Activated CD4-positive, CD25-positive, alpha-beta regulatory T cell treated with anti-CD3 and anti-CD28 coated beads, Interleukin-2, amount 50 U/mL, for 24 hours (primary cell): ENCODE results near the gene TEAD2.
"Not testable (repeated sequence)": the region's sequence is repeated elsewhere in the genome, so short reads cannot be mapped to it uniquely, and the experiment has no call there.

Source experiments
- ATAC-seq, 2 donors: fragments of 150-1000 bp; cut with Tn5 transposase; one replicate each; pipeline ENCODE4 v1.10.0; 2021; ENCODE audit warnings: mild to moderate bottlenecking in 1 of 2, moderate library complexity in 1 of 2

The TEAD2 gene

DNA sequence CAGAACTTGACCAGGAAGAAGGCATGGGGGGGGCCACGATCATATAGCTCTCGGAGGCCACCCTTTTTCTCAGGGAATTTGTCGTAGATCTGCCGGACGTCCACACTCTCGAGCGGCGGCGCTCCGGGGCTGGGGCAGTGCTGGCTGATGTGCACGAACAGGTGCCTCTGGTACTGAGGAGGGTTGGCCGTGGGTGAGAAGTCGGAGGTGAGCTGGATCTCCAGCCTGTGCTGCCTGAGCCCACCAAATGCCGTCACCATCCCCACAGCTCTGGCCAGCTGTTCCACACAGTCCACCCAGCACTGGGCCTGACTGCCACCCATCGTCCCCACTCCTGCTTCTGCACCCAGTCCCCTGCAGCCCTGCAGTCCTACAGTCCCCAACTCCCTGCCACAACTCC lies 15.0 kb downstream of the TEAD2 start:
- no peak for ATAC-seq

DNA sequence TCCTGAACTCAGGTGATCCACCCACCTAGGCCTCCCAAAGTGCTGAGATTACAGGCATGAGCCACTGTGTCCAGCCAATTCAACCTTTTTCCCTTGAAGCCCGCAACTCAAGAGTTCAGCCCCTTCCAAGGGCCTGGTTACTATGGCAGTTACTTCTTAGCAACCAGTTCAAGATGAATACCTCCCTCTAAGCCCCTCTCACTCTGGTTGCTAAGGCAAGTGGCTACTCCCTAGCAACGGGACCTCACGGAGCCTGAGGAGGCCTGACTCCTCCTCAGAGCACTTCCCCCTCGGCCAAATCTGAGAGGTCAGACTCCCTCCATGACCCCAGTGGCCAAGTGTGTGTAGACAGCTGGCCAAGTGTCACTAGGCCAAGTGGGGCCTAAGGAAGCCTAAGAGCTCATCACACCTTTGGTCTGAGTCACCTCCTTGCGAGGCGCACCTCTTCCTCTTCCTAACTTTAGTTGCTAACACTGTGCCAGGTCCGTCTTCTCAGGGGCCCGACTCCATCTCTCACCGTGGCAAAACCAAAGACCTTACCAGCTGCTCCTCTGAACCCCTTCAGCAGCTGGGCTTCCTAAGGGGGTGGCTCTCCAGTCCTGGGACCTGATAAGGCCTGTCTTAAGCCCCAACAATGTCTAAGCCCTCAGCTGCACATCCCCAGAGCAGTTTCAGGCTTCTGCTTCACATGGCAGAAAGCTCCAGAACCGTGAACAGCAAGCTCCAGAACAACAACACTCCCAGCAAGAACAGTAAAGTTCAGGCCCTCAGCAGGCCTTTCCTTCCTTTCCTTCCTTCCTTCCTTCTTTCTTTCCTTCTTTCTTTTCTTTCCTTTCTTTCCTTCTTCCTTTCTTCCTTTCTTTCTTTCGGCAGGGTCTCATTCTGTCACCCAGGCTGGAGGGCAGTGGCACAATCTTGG lies 17.5 kb downstream of the TEAD2 start:
- ATAC-seq, result no peak

DNA sequence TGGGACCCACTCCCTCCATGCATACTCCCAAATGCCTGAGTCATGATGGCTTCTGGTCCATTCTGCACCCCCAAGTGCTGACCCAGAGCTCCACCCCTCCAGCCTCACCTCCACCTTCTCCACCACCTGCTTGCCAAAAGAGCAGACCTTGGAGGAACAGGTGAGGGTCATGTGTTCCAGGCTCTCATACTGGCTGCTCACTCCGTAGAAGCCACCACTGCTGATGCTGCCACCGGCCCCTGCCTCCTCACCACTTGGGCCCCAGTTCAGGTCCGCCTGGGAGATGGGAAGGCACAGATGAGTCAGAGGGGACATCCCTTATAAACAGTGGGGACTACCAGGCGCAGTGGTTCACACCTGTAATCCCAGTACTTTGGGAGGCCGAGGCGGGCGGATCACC lies 19.1 kb downstream of the TEAD2 start:
- ATAC-seq, result no peak

DNA sequence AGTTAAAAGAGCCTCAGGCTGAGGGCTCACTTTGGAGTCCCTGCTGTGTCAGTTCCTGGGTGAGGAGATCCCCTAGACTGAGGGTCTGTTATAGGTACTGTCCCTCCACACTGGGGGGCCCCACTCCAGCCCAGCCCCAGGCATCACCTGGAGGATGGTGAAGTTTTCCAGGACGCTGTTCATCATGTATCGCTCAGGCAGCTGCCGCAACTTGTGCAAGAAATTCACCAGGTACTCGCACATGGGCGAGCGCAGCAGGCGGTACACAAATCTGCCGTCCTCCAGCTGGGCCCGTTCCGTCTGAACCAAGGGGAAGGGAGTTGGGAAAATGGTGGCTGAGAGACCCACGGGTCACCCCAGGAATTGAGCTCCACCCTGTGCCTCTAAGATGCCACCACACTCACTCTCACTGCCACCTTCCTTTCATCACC lies 19.9 kb downstream of the TEAD2 start:
- no peak for ATAC-seq

DNA sequence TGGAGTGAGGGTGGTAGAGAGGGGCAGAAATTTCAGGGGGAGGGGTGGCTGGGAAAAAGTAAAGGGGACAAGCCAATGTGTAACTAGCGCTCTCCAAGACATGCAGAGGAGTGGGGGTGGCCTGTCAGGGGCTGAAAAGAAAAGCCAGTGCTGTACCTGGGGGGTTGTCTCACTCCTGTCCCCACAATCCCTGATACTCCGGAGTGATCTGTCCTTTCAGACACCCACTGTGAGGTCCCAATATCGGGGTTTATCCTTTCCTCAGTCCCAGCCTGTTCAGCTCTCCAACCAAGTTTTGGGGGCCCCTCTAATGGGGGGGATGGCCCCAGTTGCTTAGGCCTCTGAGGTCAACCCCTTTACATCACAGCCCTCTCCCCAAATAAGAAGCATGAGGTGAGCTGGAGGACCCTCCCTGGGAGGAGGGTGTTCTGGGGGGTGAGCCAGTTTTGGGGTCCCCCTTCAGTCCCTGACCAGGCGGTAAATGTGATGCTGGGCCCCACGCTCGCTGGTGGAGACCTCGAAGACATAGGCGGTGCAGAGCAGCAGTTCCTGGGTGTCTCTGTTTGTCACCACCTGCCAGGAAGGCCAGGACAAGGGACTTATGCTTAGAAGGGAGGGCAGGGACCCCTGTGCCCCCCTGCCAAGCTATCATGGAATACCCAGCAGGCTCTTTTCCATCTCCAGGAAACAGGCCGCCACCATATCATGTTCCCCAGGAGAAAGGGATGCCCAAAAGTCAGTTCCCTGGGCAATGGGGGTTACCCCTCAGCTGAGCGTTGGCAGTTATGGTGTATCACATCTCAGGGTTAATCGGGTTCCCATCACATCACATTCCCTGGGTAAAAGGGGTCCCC lies 21.1 kb downstream of the TEAD2 start:
- no peak for ATAC-seq

DNA sequence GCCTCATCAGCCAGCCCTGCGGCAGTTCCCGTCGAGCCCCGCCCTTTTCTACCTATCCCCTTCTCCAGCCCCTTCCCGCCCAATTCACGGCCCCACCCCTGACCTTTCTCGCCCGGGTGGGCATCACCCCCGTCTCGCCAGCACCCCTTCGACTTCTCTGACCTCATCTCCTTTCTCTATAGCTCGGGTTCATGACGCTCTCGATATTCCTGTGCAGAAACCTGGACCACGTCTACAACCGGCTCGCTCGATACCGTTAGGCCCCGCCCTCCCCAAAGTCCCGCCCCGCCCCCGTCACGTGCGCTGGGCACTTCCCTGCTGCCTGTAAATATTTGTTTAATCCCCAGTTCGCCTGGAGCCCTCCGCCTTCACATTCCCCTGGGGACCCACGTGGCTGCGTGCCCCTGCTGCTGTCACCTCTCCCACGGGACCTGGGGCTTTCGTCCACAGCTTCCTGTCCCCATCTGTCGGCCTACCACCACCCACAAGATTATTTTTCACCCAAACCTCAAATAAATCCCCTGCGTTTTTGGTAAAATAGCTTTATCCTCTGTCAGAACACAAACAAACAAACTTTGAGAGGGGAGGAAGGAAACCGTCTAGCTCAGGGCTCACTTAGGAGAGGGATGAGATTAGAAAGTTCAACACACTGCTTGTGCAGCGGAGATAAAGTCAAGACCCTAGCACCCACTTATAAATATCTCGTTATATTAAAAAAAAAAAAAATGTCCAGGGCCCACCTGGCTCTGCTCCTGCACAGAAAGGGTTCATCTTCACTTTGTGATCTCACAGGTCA lies 21.9 kb downstream of the TEAD2 start:
- ATAC-seq, result no peak

DNA sequence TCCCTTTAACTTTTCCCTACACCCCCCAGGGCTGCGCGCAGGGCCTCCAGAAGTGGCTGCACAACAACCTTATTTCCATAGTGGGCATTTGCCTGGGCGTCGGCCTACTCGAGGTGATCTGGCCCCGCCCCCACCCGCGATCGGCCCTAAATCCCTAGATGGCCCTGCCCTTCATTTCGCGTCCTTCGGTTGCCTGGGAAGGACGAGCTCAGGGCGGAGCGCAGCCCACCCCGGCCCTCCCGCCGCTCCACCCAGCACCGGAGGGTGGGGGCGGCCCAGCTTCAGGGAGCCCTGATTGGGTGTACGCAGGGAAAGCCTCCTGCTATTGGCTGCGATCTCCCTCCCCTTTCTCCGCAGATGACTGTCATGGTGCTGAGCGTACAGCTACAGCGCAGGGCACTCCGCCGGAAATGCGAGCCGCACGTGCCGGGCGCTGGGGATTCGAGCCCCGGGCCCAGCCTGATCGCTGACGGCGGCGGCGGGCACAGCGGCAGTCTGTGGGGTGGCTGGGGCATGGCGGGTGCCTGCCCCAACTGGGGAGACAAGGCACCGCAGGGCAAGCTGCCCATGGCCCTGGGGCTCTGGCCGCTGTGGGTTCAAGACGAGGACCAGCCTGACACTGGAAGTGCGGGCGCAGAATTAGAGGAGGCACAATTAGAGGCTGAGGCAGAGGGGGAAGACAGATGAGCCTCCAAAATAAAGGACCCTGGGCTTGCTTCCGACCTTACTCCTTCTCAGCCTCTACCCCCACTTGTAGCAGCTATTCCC lies 22.7 kb downstream of the TEAD2 start:
- no peak for ATAC-seq

DNA sequence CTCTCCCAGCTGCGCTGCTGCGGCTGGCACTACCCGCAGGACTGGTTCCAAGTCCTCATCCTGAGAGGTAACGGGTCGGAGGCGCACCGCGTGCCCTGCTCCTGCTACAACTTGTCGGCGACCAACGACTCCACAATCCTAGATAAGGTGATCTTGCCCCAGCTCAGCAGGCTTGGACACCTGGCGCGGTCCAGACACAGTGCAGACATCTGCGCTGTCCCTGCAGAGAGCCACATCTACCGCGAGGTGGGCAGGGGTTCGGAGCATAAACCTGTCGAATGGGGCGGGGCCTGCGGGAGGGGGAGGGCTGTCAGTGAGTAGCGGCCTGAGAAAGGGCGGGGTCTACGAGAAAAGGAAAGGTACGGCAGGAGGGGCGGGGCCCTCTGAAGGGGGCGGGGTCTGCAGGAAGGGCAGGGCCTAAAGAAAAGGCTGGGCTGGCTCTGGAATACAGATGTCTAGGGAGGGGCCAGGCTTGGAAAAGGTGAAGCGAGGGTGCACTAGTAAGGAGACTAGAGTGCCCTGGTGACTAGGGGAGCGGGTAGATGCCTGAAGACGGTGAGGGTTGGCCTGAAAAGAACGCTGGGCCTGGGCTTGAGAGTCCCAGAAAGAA lies 23.4 kb downstream of the TEAD2 start:
- ATAC-seq, result no peak

DNA sequence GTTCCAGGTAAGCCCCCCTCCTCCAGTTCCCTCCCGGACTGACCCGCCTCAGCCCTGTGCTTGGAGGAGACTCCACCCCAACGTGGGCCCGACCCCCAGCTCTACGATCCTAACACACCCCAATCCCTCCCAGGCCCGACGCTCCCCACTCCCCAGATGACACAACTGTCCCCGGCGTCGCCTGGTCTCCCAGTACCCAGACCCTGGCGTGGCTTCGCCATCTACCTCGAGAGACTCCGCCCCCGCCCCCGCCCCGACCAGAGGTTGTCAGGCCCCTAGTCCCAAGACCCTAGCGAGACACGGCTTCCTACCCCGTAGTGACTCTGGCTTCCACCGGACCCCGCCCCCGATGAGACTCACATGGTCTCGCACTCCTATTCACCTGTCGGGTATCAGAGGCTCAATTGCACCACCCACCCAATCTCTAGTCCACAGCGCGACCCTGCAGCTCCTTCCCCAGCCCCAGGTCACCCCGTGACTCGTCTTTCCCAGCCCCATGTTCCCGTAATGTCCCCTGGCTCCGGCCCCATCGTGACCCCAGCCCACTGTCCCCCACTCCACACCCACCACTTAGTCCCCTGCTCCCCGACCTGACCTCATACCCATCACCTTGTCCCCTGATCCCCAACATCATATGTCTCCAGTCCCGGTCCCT lies 24.1 kb downstream of the TEAD2 start:
- no peak for ATAC-seq

DNA sequence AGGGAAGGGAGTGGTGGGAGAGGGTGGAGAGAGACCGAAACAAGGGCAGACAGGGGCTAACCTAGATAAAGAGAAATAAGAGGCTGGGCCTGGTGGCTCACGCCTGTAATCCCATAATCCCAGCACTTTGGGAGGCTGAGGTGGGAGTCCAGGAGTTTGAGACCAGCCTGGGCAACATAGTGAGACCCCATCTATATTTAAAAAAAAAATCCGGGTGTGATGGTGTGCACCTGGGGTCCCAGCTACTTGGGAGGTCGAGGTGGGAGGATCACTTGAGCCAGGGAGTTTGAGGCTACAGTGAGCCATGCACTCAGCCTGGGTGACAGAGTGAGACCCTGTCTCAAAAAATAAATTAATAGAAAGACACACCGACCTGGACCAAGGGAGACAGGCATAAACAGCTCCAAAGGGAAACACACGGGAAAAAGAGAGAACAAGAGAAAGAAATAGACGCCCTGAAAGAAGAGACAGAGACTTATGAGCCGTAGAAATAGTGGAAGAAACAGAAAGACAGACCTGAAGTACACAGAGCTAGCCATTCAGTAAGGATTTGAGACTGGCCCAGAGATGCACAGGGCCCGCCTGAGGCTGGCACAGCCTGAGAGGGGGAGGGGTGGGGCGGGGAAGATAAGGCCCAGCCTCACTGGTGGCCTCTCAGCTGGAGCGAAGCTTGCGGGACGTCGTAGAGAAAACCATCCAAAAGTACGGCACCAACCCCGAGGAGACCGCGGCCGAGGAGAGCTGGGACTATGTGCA lies 24.8 kb downstream of the TEAD2 start:
- no peak for ATAC-seq

DNA sequence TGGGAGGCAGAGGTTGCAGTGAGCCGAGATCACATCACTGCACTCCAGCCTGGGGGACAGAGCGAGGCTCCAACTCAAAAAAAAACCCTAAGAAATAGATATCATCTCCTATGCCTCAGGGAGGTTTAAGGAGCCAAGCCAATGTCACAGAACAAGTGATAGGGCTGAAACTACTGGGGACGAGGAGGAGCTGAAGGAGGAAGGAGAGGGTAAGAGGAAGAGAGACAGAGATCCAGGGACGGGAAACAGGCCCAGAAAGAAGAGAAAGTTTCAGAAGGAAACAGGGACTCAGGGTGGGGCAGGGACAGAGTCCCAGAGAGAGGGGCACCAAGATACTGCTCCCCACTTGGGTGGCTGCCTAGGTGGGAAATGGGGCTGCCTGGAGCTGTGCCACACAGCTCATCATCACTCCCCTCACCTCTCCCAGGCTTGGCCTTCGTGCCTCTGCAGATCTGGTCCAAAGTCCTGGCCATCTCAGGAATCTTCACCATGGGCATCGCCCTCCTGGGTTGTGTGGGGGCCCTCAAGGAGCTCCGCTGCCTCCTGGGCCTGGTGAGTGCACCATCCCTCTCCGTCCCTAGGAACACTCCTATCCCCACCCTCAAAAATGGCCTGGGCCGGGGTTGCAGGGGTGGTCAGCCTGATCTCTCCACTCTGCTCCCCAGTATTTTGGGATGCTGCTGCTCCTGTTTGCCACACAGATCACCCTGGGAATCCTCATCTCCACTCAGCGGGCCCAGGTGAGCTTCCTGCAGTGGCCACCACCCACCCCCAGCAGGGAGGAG lies 25.5 kb downstream of the TEAD2 start:
- ATAC-seq, result no peak

DNA sequence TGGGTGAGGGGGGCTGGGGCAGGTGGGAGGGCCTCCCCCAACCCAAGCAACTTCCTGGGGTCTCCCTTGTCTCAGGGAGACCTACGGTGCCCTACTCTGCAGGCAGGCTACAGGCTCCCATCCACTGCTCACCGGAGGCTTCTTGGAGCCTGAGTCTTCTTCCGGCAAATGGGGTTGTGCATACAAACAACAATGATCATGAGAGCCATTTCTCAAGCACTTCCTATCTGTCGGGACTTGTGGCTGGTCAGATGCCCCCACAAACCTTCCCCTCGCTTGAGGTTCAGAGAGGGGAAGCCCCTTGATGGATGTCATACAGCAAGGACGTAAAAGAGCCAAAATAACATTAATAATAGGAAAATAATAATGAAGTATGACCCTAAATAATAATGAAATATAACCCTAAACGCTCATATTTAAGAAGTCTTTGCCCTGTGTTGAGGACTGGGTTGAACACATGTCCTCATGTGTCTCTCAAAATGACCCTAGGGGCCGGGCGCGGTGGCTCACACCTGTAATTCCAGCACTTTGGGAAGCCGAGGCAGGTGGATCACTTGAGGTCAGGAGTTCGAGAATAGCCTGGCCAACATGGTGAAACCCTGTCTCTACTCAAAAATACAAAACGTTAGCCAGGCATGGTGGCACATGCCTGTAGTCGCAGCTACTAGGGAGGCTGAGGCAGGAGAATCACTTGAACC lies 26.3 kb downstream of the TEAD2 start:
- ATAC-seq, result peak; percentile 11 to 41

DNA sequence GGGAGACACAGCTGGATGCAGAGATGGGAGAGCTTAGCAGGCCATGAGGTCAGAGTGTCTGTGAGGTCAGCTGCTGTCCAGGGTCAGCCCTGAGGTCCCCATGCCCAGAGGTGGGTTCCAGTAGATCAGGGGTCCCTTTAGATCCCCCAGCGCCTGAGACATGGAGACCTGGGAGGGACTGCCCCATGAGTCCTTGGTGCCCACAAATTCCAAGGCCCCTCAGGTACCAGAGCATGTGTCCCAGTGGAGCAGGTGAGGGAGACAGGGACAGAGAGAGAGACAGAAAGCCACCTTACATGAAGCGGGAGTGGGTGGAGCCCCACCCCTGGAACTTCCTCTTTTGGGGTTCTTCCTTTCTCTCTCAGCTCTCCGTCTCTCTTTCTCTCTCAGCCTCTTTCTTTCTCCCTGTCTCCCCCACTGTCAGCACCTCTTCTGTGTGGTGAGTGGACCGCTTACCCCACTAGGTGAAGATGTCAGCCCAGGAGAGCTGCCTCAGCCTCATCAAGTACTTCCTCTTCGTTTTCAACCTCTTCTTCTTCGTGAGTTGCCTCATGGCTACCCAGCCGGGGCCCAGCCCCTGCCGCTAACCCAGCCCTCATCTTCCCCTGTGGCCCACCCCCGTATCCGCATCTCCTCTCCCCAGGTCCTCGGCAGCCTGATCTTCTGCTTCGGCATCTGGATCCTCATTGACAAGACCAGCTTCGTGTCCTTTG lies 27.0 kb downstream of the TEAD2 start, which contains the start of gene CD37:
TSS of gene CD37 (plus strand) at position 336 of the 713 bp plus-strand sequence. CDS start at position 471, 135 bp downstream.
- ATAC-seq, result peak; percentile 40 to 42

DNA sequence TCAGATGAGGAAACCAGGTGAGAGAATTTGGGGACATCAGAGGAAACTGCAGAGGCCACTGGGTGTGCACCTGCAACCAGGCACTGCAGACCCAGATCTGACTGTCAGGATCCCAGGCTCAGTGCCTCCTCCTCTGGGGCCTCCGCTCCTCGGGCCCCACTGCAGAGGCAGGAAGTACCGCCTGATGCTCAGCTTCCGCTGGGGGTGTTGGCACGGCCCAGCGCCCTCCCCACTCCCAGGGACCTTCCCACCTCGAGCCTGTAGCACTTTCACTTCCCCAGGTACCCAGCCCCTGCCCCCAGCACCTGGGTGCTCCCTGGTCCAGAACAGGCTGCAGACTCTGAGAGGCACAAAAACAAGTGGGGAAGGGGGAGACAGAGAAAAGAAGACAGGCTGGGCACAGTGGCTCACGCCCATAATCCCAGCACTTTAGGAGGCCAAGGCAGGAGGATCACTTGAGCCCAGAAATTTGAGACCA lies 28.4 kb downstream of the TEAD2 start:
- ATAC-seq, result peak; percentile 52 to 59

DNA sequence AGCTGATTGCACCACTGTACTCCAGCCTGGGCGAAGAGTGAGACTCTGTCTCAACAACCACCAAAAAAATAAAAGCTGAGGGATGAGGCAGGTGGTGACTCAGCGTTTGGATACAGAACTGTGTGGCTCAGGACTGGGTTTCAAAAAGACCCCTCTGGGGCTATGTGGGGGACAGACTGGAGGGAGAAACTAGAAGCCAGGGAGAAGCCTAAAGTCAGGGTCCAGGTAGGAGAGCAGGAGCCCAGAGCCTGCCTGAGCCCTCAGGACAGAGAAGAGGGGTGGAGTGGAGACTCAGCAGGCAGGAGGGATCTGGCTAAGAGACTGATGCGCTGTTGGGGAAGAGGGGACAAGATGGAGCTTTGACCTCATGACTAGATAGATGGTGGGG lies 28.8 kb downstream of the TEAD2 start:
- ATAC-seq, result no peak

DNA sequence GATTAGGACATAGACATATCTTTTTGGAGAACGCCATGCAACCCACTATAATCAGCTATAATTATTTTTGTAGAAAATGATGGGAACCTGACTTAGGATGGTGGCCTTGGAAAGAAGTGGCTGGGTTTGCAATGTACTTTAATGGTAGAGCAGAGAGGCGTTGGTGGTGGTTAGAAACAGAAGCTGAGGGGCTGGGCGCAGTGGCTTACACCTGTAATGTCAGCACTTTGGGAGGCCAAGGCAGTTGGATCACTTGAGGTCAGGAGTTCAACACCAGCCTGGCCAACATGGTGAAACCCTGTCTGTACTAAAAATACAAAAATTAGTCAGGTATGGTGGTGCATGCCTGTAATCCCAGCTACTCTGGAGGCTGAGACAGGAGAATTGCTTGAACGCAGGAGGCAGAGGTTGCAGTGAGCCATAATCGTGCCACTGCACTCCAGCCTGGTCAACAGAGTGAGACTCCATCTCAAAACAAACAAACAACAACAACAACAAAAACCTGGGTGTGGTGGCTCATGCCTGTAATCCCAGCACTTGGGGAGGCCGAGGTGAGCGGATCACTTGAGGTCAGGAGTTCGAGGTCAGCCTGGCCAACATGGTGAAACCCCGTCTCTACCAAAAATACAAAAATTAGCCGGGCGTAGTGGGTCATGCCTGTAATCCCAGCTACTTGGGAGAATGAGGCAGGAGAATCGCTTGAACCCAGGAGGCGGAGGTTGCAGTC lies 29.4 kb downstream of the TEAD2 start:
- ATAC-seq, result not testable (repeated sequence)

DNA sequence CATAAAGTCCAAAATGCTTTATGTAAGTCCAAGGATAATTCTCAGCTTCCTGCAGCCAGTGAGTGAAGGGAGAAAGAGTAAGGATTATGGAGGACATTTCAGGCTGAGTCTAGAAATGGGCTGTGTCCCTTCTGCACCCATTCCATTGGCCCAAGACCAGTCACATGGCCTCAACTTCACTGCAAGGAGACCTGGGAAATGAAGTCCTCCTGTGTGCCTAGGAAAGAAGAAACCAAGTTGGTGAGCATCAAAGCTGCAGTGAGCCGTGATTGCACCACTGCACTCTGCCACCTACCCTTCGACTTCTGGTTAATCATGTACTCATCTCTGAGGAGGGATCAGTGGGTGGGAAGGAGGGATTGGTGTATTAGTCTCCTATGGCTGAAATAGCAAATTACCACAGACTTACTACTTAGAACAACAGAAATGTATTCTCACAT lies 30.6 kb downstream of the TEAD2 start:
- ATAC-seq, result peak; percentile 75 to 82
